ENCODE results near the gene CYGB.
"Not testable (repeated sequence)": the region's sequence is repeated elsewhere in the genome, so short reads cannot be mapped to it uniquely, and the experiment has no call there.

The CYGB gene

GRCh38 chr17:76567634-76568432 lies 30.3 kb upstream of the CYGB start:
- DNase-seq (ENCODE audit: low read depth in 4 of 4, low spot score in 1 of 4), result no peak

DNA sequence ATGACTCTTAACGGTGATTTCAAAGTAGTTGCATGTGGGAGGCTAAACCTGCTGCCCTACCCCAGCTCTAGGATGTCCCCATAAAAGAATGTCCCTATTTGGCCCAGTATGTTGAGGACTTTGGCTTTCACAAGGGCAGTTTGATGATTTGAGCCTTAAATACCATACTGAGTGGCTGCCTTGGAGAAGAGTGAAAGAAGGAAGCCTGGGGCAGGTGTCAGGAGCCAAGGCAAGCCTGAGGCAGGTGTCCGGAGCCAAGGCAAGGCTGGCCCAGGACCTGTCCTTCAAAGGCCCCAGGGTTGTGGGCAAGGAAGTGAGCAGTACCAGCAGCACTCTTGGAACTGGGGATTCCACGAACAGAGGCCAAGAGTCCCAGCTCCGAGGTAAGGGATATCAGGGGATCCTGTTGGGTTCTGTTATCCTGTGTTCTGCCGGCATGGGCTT lies 29.5 kb upstream of the CYGB start:
- DNase-seq (ENCODE audit: low read depth in 4 of 4, low spot score in 1 of 4), result no peak

GRCh38 chr17:76566613-76566943 lies 29.1 kb upstream of the CYGB start:
- DNase-seq (ENCODE audit: low read depth in 4 of 4, low spot score in 1 of 4), result no peak

GRCh38 chr17:76565728-76566612 lies 28.5 kb upstream of the CYGB start:
- DNase-seq (ENCODE audit: low read depth in 4 of 4, low spot score in 1 of 4), result no peak

GRCh38 chr17:76564991-76565727 lies 27.6 kb upstream of the CYGB start:
- not testable (repeated sequence) for DNase-seq (ENCODE audit: low read depth in 4 of 4, low spot score in 1 of 4)

- not testable (repeated sequence) for DNase-seq (ENCODE audit: low read depth in 4 of 4, low spot score in 1 of 4)
These were observed 25.9 kb upstream of the CYGB start for GRCh38 chr17:76563359-76563758.

- DNase-seq (ENCODE audit: low read depth in 4 of 4, low spot score in 1 of 4), result no peak
These were observed 25.2 kb upstream of the CYGB start for GRCh38 chr17:76562734-76563148.

GRCh38 chr17:76561799-76562268 lies 24.3 kb upstream of the CYGB start:
- no peak for DNase-seq (ENCODE audit: low read depth in 4 of 4, low spot score in 1 of 4)

GRCh38 chr17:76561332-76561731 lies 23.8 kb upstream of the CYGB start:
- no peak for DNase-seq (ENCODE audit: low read depth in 4 of 4, low spot score in 1 of 4)

- DNase-seq (ENCODE audit: low read depth in 4 of 4, low spot score in 1 of 4), result no peak
These were observed 23.3 kb upstream of the CYGB start for GRCh38 chr17:76560877-76561221.

DNA sequence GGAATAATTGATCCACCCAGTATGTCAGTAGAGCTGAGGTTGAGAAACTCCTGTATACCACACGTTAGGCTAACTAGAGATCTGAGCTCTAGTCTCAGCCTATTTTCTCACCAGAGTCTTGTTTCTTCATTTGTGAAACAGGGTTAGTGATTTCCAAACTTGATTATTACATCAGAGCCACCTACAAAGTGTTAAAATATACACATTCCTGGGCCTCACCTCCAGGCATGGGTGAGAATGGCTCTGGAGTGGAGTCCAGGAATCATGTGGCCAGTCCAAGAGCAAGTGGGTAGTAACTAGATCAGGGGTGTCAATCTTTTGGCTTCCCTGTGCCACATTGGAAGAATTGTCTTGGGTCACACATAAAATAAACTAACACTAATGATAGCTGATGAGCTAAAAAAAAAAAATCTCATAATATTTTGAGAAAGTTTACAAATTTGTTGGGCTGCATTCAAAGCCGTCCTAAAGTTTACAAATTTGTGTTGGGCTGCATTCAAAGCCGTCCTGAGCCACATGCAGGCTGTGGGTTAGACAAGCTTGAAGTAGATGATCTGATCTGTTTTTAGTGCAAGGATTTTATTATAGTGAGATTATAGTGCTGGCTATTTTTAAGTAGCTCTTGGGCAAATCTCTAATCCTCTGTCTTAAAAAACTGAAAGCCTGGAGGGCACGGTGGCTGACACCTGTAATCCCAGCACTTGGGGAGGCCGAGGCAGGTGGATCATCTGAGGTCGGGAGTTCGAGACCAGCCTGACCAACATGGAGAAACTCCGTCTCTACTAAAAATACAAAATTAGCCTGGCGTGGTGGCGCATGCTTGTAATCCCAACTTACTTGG lies 22.7 kb upstream of the CYGB start:
- no peak for DNase-seq (ENCODE audit: low read depth in 4 of 4, low spot score in 1 of 4)

- not testable (repeated sequence) for DNase-seq (ENCODE audit: low read depth in 4 of 4, low spot score in 1 of 4)
These were observed 22.0 kb upstream of the CYGB start for GRCh38 chr17:76559460-76559859.

- no peak for DNase-seq (ENCODE audit: low read depth in 4 of 4, low spot score in 1 of 4)
These were observed 20.9 kb upstream of the CYGB start for GRCh38 chr17:76558198-76559095.

GRCh38 chr17:76557368-76558197 lies 20.1 kb upstream of the CYGB start:
- peak; percentile 85 to 88 (median 86) for DNase-seq (ENCODE audit: low read depth in 4 of 4, low spot score in 1 of 4)

GRCh38 chr17:76556765-76557367 lies 19.4 kb upstream of the CYGB start:
- DNase-seq (ENCODE audit: low read depth in 4 of 4, low spot score in 1 of 4), result no peak

GRCh38 chr17:76554131-76554530 lies 16.6 kb upstream of the CYGB start:
- DNase-seq (ENCODE audit: low read depth in 4 of 4, low spot score in 1 of 4), result no peak

DNA sequence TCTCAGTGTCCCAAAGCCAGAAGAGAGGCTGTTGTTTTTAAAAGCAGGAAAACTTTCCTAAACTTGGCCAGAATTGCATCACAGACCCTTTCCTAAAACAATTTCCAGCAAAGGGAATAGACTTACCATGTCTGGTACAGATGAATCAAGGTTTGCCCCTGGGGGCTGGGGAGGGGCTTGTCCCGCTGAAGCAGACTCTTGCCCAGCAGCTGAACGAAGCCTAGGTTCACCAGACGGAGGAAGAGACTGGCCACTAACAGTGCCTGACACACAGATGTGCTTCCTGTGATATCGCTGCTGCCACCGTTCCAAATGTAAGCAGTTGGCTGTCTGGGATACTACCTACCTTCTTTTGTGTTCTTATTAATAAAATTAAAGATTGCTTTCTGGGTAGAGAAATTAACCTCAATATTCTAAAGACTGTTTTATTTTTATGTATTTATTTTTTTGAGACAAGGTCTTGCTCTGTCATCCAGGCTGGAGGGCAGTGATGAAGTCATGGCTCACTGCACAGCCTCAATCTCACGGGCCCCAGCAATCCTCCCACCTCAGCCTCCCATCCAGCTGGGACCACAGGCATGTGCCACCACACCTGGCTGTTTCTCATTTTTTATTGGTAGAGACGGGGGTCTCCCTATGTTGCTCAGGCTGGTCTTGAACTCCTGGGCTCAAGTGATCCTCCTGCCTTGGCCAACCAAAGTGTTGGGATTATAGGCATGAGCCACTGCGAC lies 15.8 kb upstream of the CYGB start:
- DNase-seq (ENCODE audit: low read depth in 4 of 4, low spot score in 1 of 4), result no peak

- DNase-seq (ENCODE audit: low read depth in 4 of 4, low spot score in 1 of 4), result no peak
These were observed 14.2 kb upstream of the CYGB start for GRCh38 chr17:76551685-76552084.
